Measurements from ENCODE around the gene CCNQ.

CCNQ gene

GRCh38 chrX:153585827-153586226 is 13.1 kb downstream of the CCNQ start:
- no peak for TF ChIP-seq CTCF (IDR thresholded peaks at IDR 0.05; ENCODE audit: low read depth, low read length, missing control alignments)
- no peak for DNase-seq (ENCODE audit: low read depth)
- no peak overlapping the region for H3K4me3 ChIP-seq (ENCODE audit: low read depth, low read length)

- no peak for DNase-seq (ENCODE audit: low read depth)
- TF ChIP-seq CTCF (IDR thresholded peaks at IDR 0.05; ENCODE audit: low read depth, low read length, missing control alignments), result no peak
- no peak overlapping the region for H3K4me3 ChIP-seq (ENCODE audit: low read depth, low read length)
Measured at GRCh38 chrX:153583433-153583832, 15.5 kb downstream of the CCNQ start.

GRCh38 chrX:153582896-153583295 is 16.0 kb downstream of the CCNQ start:
- H3K4me3 ChIP-seq (ENCODE audit: low read depth, low read length), result no peak overlapping the region
- DNase-seq (ENCODE audit: low read depth), result peak; percentile 41
- TF ChIP-seq CTCF (IDR thresholded peaks at IDR 0.05; ENCODE audit: low read depth, low read length, missing control alignments), result no peak

GRCh38 chrX:153580700-153581386 is 18.1 kb downstream of the CCNQ start:
- no peak overlapping the region for H3K4me3 ChIP-seq (ENCODE audit: low read depth, low read length)
- DNase-seq (ENCODE audit: low read depth), result no peak
- no peak for TF ChIP-seq CTCF (IDR thresholded peaks at IDR 0.05; ENCODE audit: low read depth, low read length, missing control alignments)

- no peak for TF ChIP-seq CTCF (IDR thresholded peaks at IDR 0.05; ENCODE audit: low read depth, low read length, missing control alignments)
- no peak for DNase-seq (ENCODE audit: low read depth)
- no peak overlapping the region for H3K4me3 ChIP-seq (ENCODE audit: low read depth, low read length)
Measured at GRCh38 chrX:153578889-153579288, 20.1 kb downstream of the CCNQ start.

GRCh38 chrX:153578200-153578835 is 20.6 kb downstream of the CCNQ start:
- TF ChIP-seq CTCF (IDR thresholded peaks at IDR 0.05; ENCODE audit: low read depth, low read length, missing control alignments), result no peak
- no peak for DNase-seq (ENCODE audit: low read depth)
- H3K4me3 ChIP-seq (ENCODE audit: low read depth, low read length), result no peak overlapping the region

- no peak overlapping the region for H3K4me3 ChIP-seq (ENCODE audit: low read depth, low read length)
- no peak for DNase-seq (ENCODE audit: low read depth)
- no peak for TF ChIP-seq CTCF (IDR thresholded peaks at IDR 0.05; ENCODE audit: low read depth, low read length, missing control alignments)
Measured at GRCh38 chrX:153576961-153577360, 22.0 kb downstream of the CCNQ start.
